ENCODE measurements around the gene ALCAM.

Gene ALCAM

GRCh38 chr3:105497386-105497785 lies 130.7 kb downstream of the ALCAM start:
- no peak for DNase-seq

GRCh38 chr3:105499961-105500360 lies 133.3 kb downstream of the ALCAM start:
- no peak for DNase-seq

- DNase-seq, result no peak
Measured at GRCh38 chr3:105502333-105502732, 135.6 kb downstream of the ALCAM start.

- no peak for DNase-seq
Measured at GRCh38 chr3:105503191-105503593, 136.5 kb downstream of the ALCAM start.

GRCh38 chr3:105504440-105504951 lies 137.8 kb downstream of the ALCAM start:
- DNase-seq, result no peak

GRCh38 chr3:105505170-105505569 lies 138.5 kb downstream of the ALCAM start:
- no peak for DNase-seq

GRCh38 chr3:105511031-105511430 lies 144.3 kb downstream of the ALCAM start:
- no peak for DNase-seq

- no peak for DNase-seq
Measured at GRCh38 chr3:105512061-105512460, 145.4 kb downstream of the ALCAM start.

- no peak for DNase-seq
Measured at GRCh38 chr3:105513042-105513441, 146.3 kb downstream of the ALCAM start.

GRCh38 chr3:105513886-105514285 lies 147.2 kb downstream of the ALCAM start:
- DNase-seq, result no peak

- DNase-seq, result no peak
Measured at GRCh38 chr3:105515372-105515771, 148.7 kb downstream of the ALCAM start.

GRCh38 chr3:105516972-105517371 lies 150.3 kb downstream of the ALCAM start:
- no peak for DNase-seq

- DNase-seq, result no peak
Measured at GRCh38 chr3:105518203-105518602, 151.5 kb downstream of the ALCAM start.

- no peak for DNase-seq
Measured at GRCh38 chr3:105518806-105519418, 152.2 kb downstream of the ALCAM start.

- DNase-seq, result no peak
Measured at GRCh38 chr3:105521770-105522169, 155.1 kb downstream of the ALCAM start.

- no peak for DNase-seq
Measured at GRCh38 chr3:105523501-105523900, 156.8 kb downstream of the ALCAM start.

- no peak for DNase-seq
Measured at GRCh38 chr3:105525531-105525930, 158.8 kb downstream of the ALCAM start.

GRCh38 chr3:105526360-105527111 lies 159.8 kb downstream of the ALCAM start:
- DNase-seq, result no peak

- DNase-seq, result no peak
Measured at GRCh38 chr3:105527535-105527934, 160.8 kb downstream of the ALCAM start.

GRCh38 chr3:105527949-105528348 lies 161.2 kb downstream of the ALCAM start:
- no peak for DNase-seq

- DNase-seq, result no peak
Measured at GRCh38 chr3:105528955-105529354, 162.2 kb downstream of the ALCAM start.

- DNase-seq, result no peak
Measured at GRCh38 chr3:105529456-105529855, 162.7 kb downstream of the ALCAM start.

- DNase-seq, result no peak
Measured at GRCh38 chr3:105532251-105532650, 165.5 kb downstream of the ALCAM start.

- DNase-seq, result no peak
Measured at GRCh38 chr3:105533960-105534359, 167.3 kb downstream of the ALCAM start.

GRCh38 chr3:105534491-105534890 lies 167.8 kb downstream of the ALCAM start:
- DNase-seq, result no peak

Data from activated CD8-positive, alpha-beta memory T cell treated with anti-CD3 and anti-CD28 coated beads, Interleukin-2, amount 50 U/mL, for 4 hours (primary cell).